ENCODE measurements around the gene ZW10.
A peak's percentile ranks its signal among the peaks of the same experiment; 100 is the strongest.
"Not testable (repeated sequence)": the region's sequence is repeated elsewhere in the genome, so short reads cannot be mapped to it uniquely, and the experiment has no call there.

ZW10 gene

DNA sequence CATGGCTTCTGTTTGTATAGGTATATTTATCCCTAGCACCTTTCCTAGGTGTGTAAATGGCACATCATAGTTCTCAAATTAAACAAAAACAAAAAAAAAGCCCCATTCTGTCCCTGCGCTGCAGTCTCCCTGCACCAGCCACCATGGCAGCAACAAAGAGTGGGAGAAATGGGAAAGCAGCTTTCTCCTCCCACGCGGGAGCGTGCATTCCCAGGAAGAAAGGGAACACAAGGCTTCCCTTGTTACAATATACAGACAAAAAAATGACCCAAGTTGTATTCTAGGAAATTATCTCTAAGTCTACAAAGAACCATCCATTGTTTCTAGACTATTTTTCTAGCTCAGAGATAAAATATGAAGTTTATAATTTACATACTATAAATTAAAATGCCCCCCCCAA lies 51.3 kb downstream of the ZW10 start:
- H3K4me3 ChIP-seq (replicated peaks in 1 of 2; ENCODE audit: low read depth in 2 of 2, low read length in 2 of 2): no peak overlapping the region
- no peak for DNase-seq (ENCODE audit: low read depth in 2 of 2)
- no peak for TF ChIP-seq CTCF (IDR thresholded peaks at IDR 0.05; ENCODE audit: low read depth, low read length)

DNA sequence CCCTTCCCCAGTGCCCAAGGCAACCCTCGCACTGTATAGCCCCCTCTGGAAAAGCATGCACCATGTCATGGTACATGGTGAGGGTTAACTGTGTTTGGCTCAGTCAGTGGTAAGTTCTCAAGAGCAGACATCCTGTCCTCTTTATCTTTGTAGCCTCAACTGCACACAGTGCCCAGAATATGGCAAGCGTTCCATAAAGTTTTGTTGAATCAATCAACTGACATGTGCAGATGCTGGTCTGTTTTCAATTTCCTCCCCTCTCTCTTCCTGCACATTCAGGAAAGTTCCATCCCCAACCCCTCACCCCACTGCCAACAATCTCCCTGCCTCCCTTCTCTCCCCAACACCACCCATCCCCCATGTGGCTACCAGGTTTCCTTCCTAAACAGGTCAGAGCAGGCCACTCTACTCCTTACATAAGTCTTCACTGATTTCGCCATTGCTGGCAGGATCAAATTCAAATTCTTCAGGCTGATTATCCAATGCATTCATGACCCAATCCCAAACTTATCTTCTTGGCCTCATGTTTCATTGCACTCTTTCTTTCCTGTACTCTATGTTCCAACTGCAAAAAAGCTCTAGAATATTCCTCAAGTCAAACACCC lies 51.9 kb downstream of the ZW10 start:
- no peak for TF ChIP-seq CTCF (IDR thresholded peaks at IDR 0.05; ENCODE audit: low read depth, low read length)
- H3K4me3 ChIP-seq (replicated peaks in 1 of 2; ENCODE audit: low read depth in 2 of 2, low read length in 2 of 2): no peak overlapping the region
- peak in 1 of 2 donors; percentile 68 for DNase-seq (ENCODE audit: low read depth in 2 of 2)

- not testable (repeated sequence) for DNase-seq (ENCODE audit: low read depth in 2 of 2); H3K4me3 ChIP-seq (replicated peaks in 1 of 2; ENCODE audit: low read depth in 2 of 2, low read length in 2 of 2)
These were observed 53.0 kb downstream of the ZW10 start for GRCh38 chr11:113720478-113720877.

DNA sequence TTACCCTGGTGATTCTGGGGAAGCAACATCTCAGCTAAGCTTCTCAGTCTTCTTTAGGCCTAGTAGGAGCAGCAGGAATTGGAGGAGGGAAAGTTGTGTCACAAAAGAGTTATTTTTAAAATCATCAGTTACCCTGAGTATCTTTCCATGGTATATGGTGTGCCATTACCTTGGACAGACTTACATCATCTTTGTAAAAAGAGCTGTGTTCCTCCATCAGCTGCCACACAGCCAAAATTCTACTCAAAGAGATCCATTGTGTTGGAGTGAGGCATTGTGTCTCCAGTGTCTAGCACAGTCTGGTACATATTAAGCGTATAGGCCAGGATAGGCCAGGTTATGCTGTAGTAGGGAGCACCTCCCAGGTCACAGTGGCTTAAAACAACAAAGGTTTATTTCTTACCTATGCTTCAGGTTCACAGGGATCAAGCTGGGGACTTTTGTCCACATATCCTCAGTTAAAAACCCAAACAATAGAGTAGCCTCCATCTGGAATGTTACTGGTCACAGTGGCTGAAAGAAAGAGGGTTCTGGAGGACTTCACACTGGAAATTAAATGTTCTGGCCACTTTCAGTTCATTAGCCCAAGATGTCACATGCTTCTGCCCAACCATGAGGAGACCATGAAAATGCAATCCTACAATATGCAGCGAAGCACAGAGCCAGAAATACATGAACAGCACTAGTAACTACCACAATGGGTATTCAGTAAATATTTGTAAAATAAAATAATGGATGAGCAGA lies 57.4 kb downstream of the ZW10 start:
- TF ChIP-seq CTCF (IDR thresholded peaks at IDR 0.05; ENCODE audit: low read depth, low read length): no peak
- H3K4me3 ChIP-seq (replicated peaks in 1 of 2; ENCODE audit: low read depth in 2 of 2, low read length in 2 of 2): no peak overlapping the region
- no peak for DNase-seq (ENCODE audit: low read depth in 2 of 2)

GRCh38 chr11:113715273-113715672 lies 58.2 kb downstream of the ZW10 start:
- TF ChIP-seq CTCF (IDR thresholded peaks at IDR 0.05; ENCODE audit: low read depth, low read length): no peak
- no peak for DNase-seq (ENCODE audit: low read depth in 2 of 2)
- no peak overlapping the region for H3K4me3 ChIP-seq (replicated peaks in 1 of 2; ENCODE audit: low read depth in 2 of 2, low read length in 2 of 2)

DNA sequence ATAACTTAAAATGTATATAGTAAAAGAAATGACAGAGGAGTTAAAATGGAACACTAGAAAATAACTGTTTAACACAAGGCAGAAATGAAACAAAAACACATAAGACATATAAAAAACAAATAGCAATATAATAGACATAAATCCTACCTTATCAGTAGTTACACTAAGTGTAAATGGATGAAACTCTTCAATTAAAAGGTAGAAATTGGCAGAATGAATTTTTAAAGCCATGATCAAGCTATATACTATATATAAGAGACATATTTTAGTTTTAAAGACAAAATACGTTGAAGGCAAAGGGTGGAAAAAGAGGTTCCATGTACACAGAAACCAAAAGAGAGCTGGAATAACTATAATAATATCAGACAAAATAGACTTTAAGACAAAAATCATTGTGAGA lies 62.5 kb downstream of the ZW10 start:
- DNase-seq (ENCODE audit: low read depth in 2 of 2): no peak
- no peak overlapping the region for H3K4me3 ChIP-seq (replicated peaks in 1 of 2; ENCODE audit: low read depth in 2 of 2, low read length in 2 of 2)
- TF ChIP-seq CTCF (IDR thresholded peaks at IDR 0.05; ENCODE audit: low read depth, low read length): no peak

DNA sequence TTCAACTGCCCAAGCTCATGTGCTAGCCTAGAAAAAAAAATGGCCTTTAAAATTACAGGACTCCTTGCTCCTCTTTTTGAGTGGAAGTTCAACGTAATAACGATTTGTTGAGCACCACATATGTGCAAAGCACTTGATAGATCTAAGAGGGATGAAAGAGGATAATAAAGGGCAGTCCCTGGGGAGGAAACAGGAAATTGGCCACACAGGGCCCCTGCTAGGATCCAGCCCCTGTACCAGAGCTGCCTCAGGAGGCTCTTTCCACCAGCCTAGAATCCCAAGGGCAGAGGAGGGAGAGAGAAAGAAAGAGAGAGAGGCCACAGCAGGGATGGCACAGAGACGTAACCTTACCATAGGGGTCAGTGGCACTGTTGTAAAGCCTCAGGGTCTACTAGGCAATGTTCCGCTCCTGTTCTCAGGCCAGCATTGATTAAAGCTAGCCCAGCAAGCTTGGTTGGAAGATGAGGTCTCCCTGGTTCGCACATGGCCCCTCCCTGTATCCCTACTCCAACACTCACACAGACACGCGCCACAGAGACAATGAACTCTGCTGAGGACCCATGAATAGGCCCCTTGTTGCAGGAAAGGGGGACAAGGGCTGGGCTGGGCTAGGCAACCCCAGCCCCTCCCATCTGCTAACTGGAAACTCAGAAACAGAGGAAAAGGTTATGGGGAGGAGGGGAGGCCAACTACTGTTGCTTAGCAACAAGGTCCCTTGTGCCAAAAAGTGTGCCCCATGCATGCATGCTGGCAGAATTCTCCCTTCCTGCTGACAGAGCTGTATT lies 67.4 kb downstream of the ZW10 start, which contains the start of gene TMPRSS5:
Gene TMPRSS5 (minus strand): TSS at position 438 of the 785 bp plus-strand sequence. CDS start 84 bp downstream, at position 354.
- DNase-seq (ENCODE audit: low read depth in 2 of 2): no peak
- no peak for TF ChIP-seq CTCF (IDR thresholded peaks at IDR 0.05; ENCODE audit: low read depth, low read length)
- no peak within 1 kb of the TSS for H3K4me3 ChIP-seq (replicated peaks in 1 of 2; ENCODE audit: low read depth in 2 of 2, low read length in 2 of 2)

- not testable (repeated sequence) for H3K4me3 ChIP-seq (replicated peaks in 1 of 2; ENCODE audit: low read depth in 2 of 2, low read length in 2 of 2); DNase-seq (ENCODE audit: low read depth in 2 of 2)
These were observed 69.9 kb downstream of the ZW10 start for GRCh38 chr11:113703551-113703950.
